Measurements from ENCODE around the gene DOC2A. TPM values are rescaled to one million over a fixed set of nuclear protein-coding genes. Genes with fewer than 3 reads are reported as not detected.

Gene DOC2A
- total RNA-seq, 4 donors from 2014 or later, result 0.66 to 0.85 TPM; not detected in 2

DNA sequence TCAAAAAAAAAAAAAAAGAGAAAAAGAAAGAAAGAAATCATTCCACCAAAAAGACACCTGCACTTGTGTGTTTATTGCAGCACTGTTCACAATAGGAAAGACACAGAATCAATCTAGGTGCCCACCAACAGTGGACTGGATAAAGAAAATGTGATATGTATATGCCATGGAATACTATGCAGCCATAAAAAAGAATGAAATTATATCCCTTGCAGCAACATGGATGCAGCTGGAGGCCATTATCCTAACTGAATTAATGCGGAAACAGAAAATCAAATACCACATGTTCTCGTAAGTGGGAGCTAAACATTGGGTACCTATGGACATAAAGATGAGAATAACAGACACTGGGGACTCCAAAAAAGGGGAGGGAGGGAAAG is 6.4 kb upstream of the DOC2A start:
- TF ChIP-seq, protein P1, sequence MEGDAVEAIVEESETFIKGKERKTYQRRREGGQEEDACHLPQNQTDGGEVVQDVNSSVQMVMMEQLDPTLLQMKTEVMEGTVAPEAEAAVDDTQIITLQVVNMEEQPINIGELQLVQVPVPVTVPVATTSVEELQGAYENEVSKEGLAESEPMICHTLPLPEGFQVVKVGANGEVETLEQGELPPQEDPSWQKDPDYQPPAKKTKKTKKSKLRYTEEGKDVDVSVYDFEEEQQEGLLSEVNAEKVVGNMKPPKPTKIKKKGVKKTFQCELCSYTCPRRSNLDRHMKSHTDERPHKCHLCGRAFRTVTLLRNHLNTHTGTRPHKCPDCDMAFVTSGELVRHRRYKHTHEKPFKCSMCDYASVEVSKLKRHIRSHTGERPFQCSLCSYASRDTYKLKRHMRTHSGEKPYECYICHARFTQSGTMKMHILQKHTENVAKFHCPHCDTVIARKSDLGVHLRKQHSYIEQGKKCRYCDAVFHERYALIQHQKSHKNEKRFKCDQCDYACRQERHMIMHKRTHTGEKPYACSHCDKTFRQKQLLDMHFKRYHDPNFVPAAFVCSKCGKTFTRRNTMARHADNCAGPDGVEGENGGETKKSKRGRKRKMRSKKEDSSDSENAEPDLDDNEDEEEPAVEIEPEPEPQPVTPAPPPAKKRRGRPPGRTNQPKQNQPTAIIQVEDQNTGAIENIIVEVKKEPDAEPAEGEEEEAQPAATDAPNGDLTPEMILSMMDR (IDR thresholded peaks at IDR 0.05; ENCODE audit: low read depth), result no peak

DNA sequence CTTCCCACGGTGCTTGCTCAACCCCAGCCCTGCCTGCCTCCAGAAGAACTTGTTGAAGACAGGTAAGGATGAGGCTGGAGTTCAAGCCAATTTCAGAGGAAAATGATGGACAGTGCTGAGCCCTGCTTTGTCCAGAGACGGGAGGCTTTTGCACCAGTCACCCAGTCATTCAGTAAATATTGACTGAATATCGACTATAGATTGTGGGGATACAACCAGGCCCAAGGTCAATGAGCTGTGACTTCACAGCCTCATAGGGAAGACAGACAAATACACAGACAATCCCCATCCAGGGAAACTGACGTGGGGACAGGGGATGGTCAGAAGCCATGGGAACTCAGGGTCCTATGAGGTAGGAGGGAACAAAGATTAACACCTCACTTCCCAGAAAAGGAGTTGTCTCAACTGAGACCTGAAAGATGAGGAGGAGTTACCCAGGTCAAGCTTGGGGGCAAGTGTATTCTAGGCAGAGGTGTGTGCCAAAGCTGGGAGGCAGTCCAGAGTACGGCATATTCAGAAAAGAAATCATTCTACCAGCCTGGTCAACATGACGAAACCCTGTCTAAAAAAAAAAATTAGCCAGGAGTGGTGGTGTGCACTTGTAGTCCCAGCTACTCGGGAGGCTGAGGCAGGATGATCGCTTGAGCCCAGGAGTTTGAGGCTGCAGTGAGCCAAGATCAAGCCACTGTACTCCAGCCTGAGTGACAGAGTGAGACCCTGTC is 5.9 kb upstream of the DOC2A start:
- TF ChIP-seq, protein P1 (IDR thresholded peaks at IDR 0.05; ENCODE audit: low read depth), result no peak

DNA sequence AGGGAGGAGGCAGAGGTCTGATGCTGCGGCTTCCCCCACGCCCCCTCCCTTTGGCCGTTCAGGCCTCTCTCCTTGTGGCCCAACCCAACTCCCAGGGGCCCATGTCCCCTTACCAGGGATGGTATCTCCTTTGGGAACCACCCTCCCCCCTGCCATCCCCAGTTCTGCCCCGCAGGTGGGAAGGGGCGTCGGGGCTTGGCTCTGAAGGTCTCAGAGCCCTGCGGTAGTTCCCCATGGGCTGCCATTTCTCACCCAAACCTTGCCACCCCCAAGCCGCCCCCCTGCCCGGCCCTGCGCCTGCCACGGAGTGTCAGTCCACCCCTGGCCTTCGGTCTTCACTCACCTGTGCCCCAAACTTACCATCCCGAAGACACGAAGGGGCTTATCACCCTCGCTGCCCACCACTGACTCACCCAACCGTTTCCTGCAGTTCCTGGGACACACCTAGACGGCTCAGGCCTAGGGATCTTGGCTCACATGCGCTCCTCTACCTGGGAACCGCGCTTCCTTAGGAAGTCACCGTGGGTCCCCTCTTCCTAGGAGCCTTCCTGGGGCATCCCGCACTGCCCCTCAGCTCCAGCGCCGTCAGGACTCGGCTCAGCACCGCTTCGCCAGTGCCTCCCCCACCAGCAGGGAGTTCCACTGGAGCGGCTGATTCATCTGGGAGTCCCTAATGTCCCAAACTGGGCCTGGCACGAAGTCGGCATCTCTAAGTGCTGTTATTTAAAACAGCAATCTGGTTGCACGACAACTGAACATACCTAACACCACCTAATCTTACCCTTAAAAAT is 1.1 kb upstream of the DOC2A start:
- TF ChIP-seq, protein P1 (IDR thresholded peaks at IDR 0.05; ENCODE audit: low read depth), result no peak

DNA sequence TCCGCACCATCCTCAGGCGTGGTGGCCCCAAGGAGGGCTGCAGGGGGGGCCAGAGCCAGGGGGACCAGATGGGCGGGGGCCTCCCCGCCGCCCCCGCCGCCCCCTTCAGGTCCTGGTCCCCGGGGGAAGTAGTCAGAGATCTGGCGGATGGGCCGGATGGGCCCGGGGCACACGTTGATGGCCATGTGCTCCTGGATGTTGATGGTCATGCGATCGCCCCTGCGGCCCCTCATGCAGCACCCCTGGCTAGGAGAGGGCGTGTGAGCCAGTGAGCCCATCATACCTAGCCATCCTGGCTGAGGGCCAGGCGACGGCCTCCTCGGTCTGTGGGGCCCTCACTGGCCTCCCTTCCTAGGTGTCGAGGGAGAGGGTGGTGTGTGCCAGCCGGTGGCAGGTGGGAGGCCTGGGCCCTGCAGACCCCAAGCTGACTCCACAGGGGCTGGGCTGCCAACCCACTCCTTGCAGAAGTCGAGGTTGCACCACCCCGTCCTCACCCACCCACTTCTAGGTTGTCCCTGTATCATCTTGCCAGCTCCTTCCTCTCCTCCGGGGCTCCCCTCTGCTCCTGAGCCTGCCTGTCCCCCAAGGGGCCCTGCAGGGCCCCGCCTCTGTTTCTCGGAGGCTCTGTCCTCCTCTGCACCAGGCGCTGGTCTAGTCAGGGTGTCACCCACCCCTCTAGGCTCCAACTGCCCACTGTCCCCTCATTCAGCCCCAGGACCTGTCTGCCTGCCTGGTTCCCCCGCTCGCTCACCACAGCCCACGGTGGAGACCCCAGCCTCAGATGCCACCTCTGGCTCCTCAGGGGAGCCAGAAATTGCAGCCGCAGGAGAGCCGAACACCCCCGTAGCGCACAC is 610 bp downstream of the DOC2A start:
- TF ChIP-seq, protein P1 (IDR thresholded peaks at IDR 0.05; ENCODE audit: low read depth), result no peak

DNA sequence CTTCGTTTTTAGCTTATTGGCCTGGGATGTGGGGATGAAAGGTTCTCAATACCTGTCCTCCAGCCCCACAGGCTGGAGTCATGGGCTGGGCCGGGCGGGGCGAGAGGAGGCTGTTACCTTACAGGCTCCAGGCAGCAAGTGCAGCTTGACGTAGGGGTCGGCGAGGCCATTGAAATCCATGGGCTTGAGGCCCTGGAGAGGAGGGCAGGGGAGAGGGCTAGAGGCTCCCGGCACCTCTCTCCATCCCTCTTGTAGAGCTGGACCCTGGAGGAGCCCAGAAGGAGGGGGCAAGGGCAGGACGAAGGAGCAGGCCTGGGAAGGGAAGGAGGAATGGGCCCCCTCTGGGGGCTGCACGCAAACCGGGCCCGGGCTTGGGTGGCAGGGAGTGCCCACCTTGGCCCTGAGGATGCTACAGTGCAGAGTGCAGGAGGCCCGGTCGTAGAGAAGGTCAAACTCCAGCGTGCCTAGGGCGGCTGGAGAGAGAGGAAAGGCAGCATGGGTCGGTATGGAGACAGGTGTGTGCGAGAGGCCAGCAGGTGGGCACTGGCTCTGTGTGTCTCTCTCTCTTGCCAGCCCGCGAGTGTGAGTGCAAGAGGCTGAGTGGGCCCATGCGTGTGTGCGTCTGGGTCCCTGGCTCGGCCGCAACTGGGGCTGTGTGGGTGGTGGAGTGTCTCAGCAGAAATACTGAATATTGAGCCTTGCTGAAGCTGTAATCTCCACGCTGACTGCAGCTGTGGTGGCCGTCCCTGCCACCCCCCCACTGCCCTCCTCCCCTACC is 1.6 kb downstream of the DOC2A start:
- TF ChIP-seq, protein P1 (IDR thresholded peaks at IDR 0.05; ENCODE audit: low read depth), result no peak

DNA sequence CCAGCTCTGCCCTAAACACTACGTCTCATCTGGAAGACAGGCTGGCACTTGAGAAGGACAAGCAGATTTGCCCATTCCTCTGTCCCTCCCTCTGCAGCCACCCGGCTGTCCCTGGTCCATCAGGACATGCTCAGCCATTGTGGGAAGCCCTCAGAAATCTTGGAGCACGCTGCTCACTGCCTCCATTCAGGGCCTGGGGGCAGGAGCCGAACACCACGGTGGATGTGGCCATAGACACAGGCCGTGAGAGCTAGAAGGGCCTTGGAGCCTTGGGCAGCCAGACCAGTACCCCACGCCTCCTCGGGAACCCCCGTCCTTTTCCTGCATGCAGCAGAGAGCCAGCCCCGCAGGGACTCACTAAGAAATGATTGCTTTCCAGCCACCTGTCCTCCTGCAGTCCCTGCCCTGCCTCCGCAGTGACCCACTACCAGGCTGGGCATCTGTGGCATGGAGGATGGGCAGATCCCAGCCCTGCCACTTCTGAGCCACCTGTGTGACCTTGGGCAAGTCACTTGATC is 3.4 kb downstream of the DOC2A start:
- TF ChIP-seq, protein P1 (IDR thresholded peaks at IDR 0.05; ENCODE audit: low read depth), result no peak

Measured in subcutaneous adipose tissue (tissue), 4 donors.